ENCODE results near the gene PIP4K2A.
"Not testable (repeated sequence)": the region's sequence is repeated elsewhere in the genome, so short reads cannot be mapped to it uniquely, and the experiment has no call there.

PIP4K2A gene

DNA sequence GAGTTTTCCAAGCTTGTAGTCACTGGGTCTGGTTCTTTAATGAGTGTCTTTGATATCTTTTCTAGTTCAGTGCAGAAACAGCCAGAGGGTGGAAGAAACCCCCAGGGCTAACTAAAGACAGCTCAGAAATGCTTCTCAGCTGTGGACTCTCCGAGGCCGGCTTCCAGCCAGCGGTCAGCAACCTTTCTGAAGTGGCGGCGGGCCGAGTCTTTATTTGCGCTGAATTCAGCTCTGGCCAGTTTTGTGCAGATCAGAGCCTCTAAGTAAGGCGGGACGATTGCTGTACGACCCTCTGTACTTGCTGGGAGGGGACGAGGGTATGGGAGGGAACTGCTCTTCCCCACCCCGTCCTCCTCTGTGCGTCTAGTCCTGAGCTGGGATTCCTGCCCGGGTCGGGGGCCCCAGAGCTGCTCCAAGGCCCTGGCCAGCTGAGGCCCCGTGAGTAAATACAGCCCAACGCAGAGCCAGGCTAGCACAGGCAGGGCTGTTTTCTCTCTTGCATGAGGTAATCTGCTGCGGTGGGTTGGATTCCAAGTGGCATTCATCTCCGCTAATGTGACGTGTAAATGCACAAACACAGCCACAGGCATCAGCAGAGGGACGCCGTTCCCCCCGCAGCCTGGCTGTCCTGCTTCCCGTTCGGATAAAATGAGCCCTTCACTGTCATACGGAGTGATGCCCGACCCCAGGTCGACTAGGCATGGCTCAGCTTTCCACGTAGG, 159.8 kb downstream of the PIP4K2A start:
- no peak for DNase-seq (ENCODE audit: low read depth in 2 of 2)

DNA sequence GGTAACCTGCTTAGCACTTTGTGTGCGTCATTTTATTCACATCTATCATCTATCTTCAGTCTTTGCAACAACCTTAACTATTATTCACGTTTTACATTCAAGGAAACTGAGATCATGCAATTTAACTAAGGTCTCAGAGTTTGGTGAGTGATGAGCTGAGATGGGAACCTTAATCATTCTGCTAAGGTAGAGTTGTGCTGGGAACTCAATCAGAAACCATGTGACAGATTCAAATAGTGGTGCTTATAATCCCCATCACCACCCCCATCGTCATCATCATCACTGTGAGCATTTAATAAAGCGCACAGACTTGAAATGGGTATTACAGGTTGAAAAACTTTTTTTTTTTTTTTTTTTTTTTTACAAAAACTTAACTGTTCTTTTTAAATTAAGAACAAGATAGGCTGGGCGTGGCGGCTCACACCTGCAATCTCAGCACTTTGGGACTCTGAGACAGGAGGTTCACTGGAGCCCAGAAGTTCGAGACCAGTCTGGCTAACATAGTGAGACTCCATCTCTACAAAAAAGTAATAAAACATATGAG, 160.9 kb downstream of the PIP4K2A start:
- DNase-seq (ENCODE audit: low read depth in 2 of 2), result no peak

- no peak for DNase-seq (ENCODE audit: low read depth in 2 of 2)
Measured at GRCh38 chr10:22552888-22553378, 161.4 kb downstream of the PIP4K2A start.

GRCh38 chr10:22551681-22552365, 162.6 kb downstream of the PIP4K2A start:
- no peak for DNase-seq (ENCODE audit: low read depth in 2 of 2)

- peak; percentile 58 to 60 for DNase-seq (ENCODE audit: low read depth in 2 of 2)
Measured at GRCh38 chr10:22550732-22551131, 163.6 kb downstream of the PIP4K2A start.

GRCh38 chr10:22548344-22548743, 166.0 kb downstream of the PIP4K2A start:
- no peak for DNase-seq (ENCODE audit: low read depth in 2 of 2)

GRCh38 chr10:22545643-22546042, 168.7 kb downstream of the PIP4K2A start:
- DNase-seq (ENCODE audit: low read depth in 2 of 2), result no peak

DNA sequence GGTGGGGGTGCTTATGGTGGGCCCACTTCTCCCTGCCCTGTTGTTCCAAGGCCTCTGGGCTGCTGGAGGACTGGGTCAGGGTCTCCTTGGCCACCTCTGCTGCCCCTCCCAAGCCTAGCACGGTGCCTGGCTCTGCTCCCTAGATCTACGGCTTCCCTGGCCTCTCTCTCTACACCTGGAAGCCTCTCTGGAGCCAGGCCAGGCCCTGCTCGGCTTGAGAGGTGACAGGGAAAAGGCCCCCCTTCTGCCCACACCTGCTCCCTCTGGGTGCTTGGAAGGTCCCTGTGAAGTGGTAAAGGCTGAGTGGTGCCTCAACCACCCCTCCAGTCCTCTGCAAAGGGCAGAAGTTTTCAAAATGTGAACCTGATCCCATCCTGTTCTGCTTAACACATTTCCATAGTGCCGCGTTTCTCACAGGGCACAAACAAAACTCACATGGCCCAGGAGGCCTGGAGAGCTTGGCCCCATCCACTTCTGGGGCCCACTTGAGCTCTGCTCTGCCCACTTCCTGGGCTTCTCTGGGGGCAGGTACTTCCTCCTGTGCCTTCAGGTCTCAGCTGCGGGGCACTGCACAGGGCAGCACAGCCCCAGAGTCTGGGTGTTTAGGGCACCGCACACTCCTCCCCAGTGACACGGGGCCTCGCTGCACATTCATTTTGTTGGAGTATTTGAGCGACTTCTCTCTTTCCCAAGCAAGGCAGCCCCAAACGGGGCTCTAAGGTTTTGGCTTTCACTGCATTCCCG, 169.9 kb downstream of the PIP4K2A start:
- no peak for DNase-seq (ENCODE audit: low read depth in 2 of 2)

DNA sequence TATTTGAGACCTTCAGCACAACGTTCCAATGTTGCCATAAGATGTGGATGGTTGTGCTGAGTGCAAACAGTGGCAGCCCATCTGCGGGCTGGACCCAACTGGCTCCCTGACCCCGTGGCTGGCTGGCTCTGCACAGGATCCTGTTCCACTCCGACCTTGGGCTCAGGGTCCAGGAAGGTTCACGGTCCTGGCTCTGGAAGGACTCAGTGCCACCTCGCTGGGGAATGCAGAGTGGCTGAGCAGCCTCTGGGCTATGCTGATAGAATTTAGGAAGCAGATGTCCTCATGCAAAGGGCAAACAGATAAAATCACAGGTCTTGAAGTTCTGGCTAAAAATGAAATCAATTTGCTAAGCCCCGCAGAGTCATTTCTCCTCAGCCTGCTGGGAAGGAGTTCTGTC, 171.6 kb downstream of the PIP4K2A start:
- DNase-seq (ENCODE audit: low read depth in 2 of 2), result no peak

DNA sequence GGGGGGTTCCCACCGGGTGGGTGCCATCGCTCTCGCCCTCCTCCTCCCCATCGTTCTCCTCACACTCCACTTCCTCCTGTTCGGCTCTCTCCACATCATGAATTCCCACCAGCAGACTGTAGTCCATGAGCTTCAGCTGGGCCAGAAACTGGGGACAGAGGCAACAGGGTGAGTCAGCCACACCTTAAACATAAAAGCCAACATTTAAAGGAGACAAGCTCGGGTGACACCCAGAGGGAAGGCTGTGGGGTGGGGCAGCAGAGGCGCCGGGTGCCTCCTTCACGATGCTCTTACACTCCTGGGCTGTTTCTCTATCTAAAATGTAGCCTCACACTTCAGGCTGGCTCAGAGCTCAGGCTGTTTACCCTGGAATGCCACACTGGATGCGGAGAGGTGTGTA, 172.5 kb downstream of the PIP4K2A start:
- no peak for DNase-seq (ENCODE audit: low read depth in 2 of 2)

DNA sequence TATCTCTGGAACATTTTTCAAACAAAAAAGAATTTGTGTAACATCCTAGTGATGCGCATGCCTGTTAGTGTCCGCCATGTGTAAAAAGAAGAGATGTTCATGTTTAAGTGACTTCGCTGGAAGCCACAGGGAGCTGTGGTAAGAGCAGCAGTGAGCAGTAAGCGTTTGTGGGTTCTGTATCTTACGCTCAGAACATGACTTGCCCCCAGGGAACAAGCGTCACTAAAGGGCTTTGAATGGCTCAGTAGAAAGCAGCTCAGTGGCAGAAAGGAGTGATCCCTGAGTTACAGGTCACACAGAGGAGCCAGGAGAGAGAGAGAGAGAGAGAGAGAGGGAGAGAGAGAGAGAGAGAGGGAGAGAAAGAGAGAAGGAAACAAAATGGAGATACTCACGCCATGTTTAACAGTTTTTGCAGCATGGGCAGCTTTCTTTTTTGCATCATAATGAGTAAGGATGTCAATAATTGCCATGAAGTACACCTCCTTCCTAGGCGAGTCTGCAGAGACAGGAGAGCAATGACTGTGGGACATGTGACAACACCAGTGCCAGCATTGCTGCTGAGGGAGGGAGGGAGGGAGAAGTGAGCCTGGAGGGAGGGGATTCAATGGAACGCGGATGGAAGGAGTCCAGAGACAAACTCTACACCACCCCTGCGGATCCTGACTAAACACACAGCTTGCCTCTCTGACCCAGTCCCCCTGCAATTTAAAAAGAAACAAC, 174.6 kb downstream of the PIP4K2A start:
- DNase-seq (ENCODE audit: low read depth in 2 of 2), result no peak

- no peak for DNase-seq (ENCODE audit: low read depth in 2 of 2)
Measured at GRCh38 chr10:22537810-22538209, 176.6 kb downstream of the PIP4K2A start.

DNA sequence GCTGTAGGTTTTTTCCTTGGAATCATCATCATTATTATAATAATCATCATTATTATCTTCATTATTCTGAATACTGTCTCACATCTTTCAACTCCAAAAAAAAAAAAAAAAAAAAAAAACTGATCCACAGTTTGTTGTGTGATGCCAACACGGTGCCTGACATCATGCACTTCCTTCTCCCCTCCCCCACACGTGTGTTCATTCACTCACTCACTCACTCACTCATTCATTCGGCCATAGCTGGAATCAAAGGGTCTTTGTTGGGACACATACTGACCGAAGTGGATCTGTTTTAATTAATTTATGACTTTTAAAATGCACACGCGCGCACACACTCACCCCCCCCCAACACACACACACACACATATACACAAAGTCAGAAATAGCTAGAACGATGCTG, 177.8 kb downstream of the PIP4K2A start:
- DNase-seq (ENCODE audit: low read depth in 2 of 2), result no peak

- no peak for DNase-seq (ENCODE audit: low read depth in 2 of 2)
Measured at GRCh38 chr10:22534849-22535604, 179.4 kb downstream of the PIP4K2A start.

GRCh38 chr10:22531441-22531840, 182.9 kb downstream of the PIP4K2A start:
- no peak for DNase-seq (ENCODE audit: low read depth in 2 of 2)

DNA sequence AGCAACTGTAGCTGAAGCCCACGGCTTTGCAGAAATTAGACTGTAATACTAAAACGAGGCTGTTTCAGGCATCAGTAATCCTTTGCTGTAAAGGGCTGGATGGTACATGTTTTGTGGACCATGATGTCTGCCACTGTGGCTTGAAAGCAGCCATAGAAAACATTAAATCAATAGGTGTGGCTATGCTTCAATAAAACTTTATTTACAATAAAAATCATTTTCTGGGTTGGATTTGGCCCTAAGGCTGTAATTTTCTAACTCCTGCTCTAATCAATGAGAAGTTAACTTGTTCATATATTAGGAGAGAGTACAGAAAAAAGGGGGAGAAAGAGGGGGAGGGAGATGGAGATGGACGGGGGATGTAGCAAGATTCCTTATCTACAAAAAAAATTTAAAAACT, 183.4 kb downstream of the PIP4K2A start:
- DNase-seq (ENCODE audit: low read depth in 2 of 2), result no peak

DNA sequence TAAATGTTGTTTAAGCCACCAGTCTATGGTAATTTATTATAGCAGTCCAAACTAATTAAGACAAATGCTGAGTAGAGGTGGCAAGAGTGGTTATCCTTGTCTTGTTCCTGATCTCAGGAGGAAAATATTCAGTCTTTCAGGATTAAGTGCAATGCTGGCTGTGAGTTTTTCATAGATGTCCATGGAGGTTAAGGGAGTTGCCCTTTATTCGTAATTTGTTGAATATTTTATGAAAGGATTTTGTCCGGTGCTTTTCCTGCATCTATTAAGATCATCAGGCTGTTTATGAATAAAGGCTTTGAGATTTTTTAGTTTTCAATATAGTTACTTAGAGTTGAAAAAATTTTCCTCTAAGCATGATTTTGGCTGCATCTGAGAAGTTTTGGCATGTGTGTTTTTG, 186.9 kb downstream of the PIP4K2A start:
- no peak for DNase-seq (ENCODE audit: low read depth in 2 of 2)

- DNase-seq (ENCODE audit: low read depth in 2 of 2), result not testable (repeated sequence)
Measured at GRCh38 chr10:22524333-22524732, 190.0 kb downstream of the PIP4K2A start.

DNA sequence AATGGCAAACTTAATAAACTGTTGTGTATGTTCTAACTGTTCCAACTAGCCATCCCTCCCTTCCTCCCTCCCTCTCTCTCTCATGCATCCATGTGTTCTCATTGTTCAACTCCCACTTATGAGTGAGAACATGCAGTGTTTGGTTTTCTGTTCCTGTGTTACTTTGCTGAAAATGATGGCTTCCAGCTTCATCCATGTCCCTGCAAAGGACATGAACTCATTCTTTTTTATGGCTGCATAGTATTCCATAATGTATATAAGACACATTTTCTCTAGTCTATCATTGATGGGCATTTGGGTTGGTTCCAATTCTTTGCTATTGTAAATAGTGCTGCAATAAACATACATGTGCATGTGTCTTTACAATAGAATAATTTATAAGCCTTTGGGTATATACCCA, 193.7 kb downstream of the PIP4K2A start:
- not testable (repeated sequence) for DNase-seq (ENCODE audit: low read depth in 2 of 2)

GRCh38 chr10:22518167-22518724, 196.1 kb downstream of the PIP4K2A start:
- no peak for DNase-seq (ENCODE audit: low read depth in 2 of 2)

- DNase-seq (ENCODE audit: low read depth in 2 of 2), result no peak
Measured at GRCh38 chr10:22515009-22515408, 199.4 kb downstream of the PIP4K2A start.
